HG03045 (cell line): ENCODE data around the gene PHF3.

Experiments
- ATAC-seq: cut with Tn5 transposase; IDR thresholded peaks from one replicate; pipeline ENCODE4 v1.9.1; 2021; ENCODE audit warnings: mild to moderate bottlenecking, moderate library complexity; ENCODE audit not compliant: unreplicated experiment

PHF3 gene

DNA sequence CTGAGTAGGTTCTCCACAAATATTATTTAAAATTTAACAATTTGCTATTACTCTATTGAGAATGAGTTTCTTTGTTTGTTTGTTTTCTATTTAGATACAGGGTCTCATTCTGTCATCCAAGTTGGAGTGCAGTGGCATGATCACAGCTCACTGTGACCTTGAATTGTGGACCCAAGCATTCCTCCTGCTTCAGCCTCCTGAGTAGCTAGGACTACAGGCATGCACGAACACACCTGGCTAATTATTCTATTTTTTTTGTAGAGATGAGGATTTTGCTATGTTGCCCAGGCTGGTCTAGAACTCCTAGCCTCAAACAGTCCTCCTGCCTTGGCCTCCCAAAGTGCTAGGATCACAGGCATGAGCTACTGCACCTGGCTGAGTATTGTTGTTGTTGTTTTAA is 122.2 kb downstream of the PHF3 start:
- no peak for ATAC-seq

- no peak for ATAC-seq
These were observed 124.1 kb downstream of the PHF3 start for GRCh38 chr6:63759605-63760105.

GRCh38 chr6:63760199-63760598 is 124.6 kb downstream of the PHF3 start:
- ATAC-seq = no peak

- ATAC-seq = no peak
These were observed 128.8 kb downstream of the PHF3 start for GRCh38 chr6:63764318-63764916.
